Kidney (tissue), 14 donors: ENCODE results near the gene CTDP1. TPM values are rescaled to one million over a fixed set of nuclear protein-coding genes. Genes with fewer than 3 reads are reported as not detected.
A peak's percentile ranks its signal among the peaks of the same experiment; 100 is the strongest.

Source experiments
- DNase-seq, 5 donors: peaks; one replicate each; pipeline ENCODE4 v3.0.0-alpha.2; 2013 to 2020
- FAIRE-seq: peaks from 2 replicates; lab custom pipeline; 2012; peaks lifted over from hg19 to GRCh38; lab: Jason Lieb, UNC
- H3K27ac ChIP-seq, 2 donors: one replicate each; pipeline ENCODE4 v1.7.0; 2013; ENCODE audit warnings: low read depth in 2 of 2, low read length in 2 of 2, inconsistent platforms in 1 of 2
- H3K27me3 ChIP-seq: one replicate; pipeline ENCODE4 v1.7.1; 2013; ENCODE audit warnings: low read length, inconsistent platforms; ENCODE audit not compliant: control insufficient read depth, insufficient read depth
- H3K36me3 ChIP-seq, 3 donors: one replicate each; pipeline versions ENCODE4 v1.7.0 to v1.7.1; 2013; ENCODE audit warnings: low read length in 3 of 3, control low read depth in 1 of 3, inconsistent platforms in 1 of 3; ENCODE audit not compliant: insufficient read depth in 3 of 3, control insufficient read depth in 2 of 3
- H3K4me1 ChIP-seq, 3 donors: one replicate each; pipeline versions ENCODE4 v1.7.0 to v1.7.1; 2013; ENCODE audit warnings: low read length in 3 of 3, inconsistent platforms in 1 of 3, low read depth in 1 of 3; ENCODE audit not compliant: control insufficient read depth in 2 of 3, insufficient read depth in 2 of 3
- H3K4me3 ChIP-seq, 3 donors: one replicate each; pipeline versions ENCODE4 v1.7.0 to v1.8.1; 2013; ENCODE audit warnings: low read length in 3 of 3, control low read depth in 1 of 3, inconsistent platforms in 1 of 3
- H3K9ac ChIP-seq, 3 donors: one replicate each; pipeline versions ENCODE4 v1.7.0 to v1.7.1; 2013; ENCODE audit warnings: low read length in 3 of 3, control low read depth in 1 of 3, inconsistent platforms in 1 of 3
- H3K9me3 ChIP-seq, 3 donors: one replicate each; pipeline versions ENCODE4 v1.7.0 to v1.7.1; 2013; ENCODE audit warnings: low read length in 3 of 3, control low read depth in 1 of 3, inconsistent platforms in 1 of 3; ENCODE audit not compliant: control insufficient read depth in 2 of 3, insufficient read depth in 1 of 3
- CTCF ChIP-seq: IDR thresholded peaks from 3 replicates; pipeline ENCODE4 v1.5.1; 2012; ENCODE audit warnings: mild to moderate bottlenecking, moderate library complexity, borderline replicate concordance; ENCODE audit not compliant: insufficient read depth; ENCODE audit errors: extremely low read depth
- intact Hi-C: fragments of 100-400 bp; cut with DNase I; formaldehyde crosslinking; loops from one replicate; pipeline ENCODE4 v1.11.1; 2022
- polyA plus RNA-seq: library from polyadenylated mRNA; stranded (reverse); fragments of 350-450 nt; fragmentation: Illumina TruSeq; extraction: RNeasy Lipid Tissue Mini Kit (QIAGEN cat#74804); gene quantifications from one replicate; pipeline ENCODE4 v1.2.3, GENCODE V29; 2014; ENCODE audit warnings: low read depth, low replicate concordance; ENCODE audit not compliant: insufficient read depth
- total RNA-seq: library from RNA; stranded (reverse); fragmentation: NEBNext Ultra II Directional; extraction: Animal tissue kit (Norgen Biotek cat#: 25700); gene quantifications from one replicate; pipeline ENCODE4 v1.2.1, GENCODE V29; 2021
- donor health status: control.
- donor health status: control.
- donor health status: control.
- donor health status: control.
- donor health status: control.
- donor health status: DM: yes; HTN: yes; CAD: no.
- donor health status: Normal renal cell carcinoma (clear cell type).

Gene CTDP1
- total and polyA plus RNA-seq, 2 donors from 2014 or later, result 11.1 to 21.8 TPM

DNA sequence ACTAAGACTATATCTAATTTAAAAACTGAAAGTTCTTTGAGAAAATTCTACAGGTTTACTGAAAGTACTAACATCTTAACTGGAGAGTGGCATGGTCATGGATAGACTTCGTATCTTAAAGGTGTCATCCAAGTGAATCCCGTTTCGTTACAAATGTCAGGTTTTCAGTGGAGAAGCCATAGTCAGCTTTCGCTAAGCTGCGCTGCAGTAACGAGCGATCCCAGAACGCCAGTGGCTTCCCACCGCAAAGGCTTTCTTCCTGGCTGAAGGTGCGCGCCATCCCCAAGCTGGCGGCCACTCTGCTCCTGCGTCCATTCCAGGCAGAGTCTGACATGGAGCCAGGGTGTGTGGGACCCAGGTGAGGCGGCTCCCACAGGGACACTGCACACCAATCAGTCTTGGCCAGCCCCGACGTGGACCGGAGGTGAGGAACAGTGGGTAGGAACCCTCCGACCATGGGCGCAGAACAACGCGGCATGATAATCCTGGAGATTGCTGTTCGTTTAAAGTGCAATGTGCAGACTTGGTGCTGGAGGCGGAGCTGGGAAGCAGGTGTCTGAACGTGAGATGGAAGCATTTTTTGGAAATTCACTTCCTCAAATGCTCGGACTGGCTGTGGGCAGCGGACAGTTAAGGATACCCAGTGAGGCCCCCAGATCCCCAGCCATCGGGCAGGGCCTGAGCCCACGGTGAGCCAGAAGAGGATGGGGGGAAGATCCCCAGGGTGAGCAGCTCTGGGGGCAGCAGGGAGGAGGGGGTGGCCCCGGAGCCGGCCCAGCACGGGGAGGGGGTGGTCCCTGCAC lies 90.3 kb downstream of the CTDP1 start:
- intact Hi-C loops, result no loop called here
- no peak for FAIRE-seq

GRCh38 chr18:79770501-79770815 lies 90.9 kb downstream of the CTDP1 start:
- intact Hi-C loops, result no loop called here
- Histone ChIP-seq H3K9ac (no peak overlapping the region), H3K4me1 (no peaks in the 10 kb centered on the region), H3K27me3 (no peaks in the 10 kb centered on the region), H3K9me3 (peaks cover 0 to 9% (median 0%) of the 10 kb centered on the region in 3 donors), H3K4me3 (no peak overlapping the region), H3K27ac (no peak overlapping the region), H3K36me3 (no peaks in the 10 kb centered on the region)
- peak in 1 of 5 donors; percentile 51 for DNase-seq
- FAIRE-seq, result no peak
- TF ChIP-seq CTCF, result no peak

More for the DNA sequence above, 90.3 kb downstream of the CTDP1 start:
- Histone ChIP-seq H3K9me3 (peaks cover 0 to 9% (median 0%) of the 10 kb centered on the region in 3 donors), H3K36me3 (no peaks in the 10 kb centered on the region), H3K27me3 (no peaks in the 10 kb centered on the region), H3K4me1 (no peaks in the 10 kb centered on the region), H3K27ac (no peak overlapping the region), H3K4me3 (no peak overlapping the region), H3K9ac (no peak overlapping the region)
- DNase-seq, result peak in 2 of 5 donors; percentile 16 to 46
- TF ChIP-seq CTCF, result no peak

DNA sequence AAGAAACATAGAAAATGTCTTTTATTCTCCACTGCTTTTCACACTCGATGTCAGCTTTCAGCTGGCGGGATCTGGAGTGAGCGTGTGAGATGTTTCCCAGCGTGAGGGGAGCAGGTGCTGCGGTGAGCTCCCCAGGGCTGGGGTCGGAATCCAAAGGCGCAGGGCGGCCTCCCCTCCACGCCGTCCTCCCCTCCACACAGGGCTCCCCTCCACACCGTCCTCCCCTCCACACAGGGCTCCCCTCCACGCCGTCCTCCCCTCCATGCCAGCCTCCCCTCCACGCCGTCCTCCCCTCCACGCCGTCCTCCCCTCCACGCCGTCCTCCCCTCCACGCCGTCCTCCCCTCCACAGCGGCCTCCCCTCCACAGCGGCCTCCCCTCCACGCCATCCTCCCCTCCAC lies 91.2 kb downstream of the CTDP1 start:
- H3K36me3 ChIP-seq, result no peaks in the 10 kb centered on the region

More for the DNA sequence above, 91.2 kb downstream of the CTDP1 start:
- no peak overlapping the region for H3K4me3 ChIP-seq
- no peaks in the 10 kb centered on the region for H3K4me1 ChIP-seq
- H3K27ac ChIP-seq, result no peak overlapping the region
- no peak for FAIRE-seq
- peaks cover 0 to 9% (median 0%) of the 10 kb centered on the region in 3 donors for H3K9me3 ChIP-seq
- H3K27me3 ChIP-seq, result no peaks in the 10 kb centered on the region
- DNase-seq, result no peak
- TF ChIP-seq CTCF, result no peak
- H3K9ac ChIP-seq, result no peak overlapping the region
- intact Hi-C loops, result no loop called here
